ENCODE results near the gene DGKH.
"Not testable (repeated sequence)": the region's sequence is repeated elsewhere in the genome, so short reads cannot be mapped to it uniquely, and the experiment has no call there.

Gene DGKH

DNA sequence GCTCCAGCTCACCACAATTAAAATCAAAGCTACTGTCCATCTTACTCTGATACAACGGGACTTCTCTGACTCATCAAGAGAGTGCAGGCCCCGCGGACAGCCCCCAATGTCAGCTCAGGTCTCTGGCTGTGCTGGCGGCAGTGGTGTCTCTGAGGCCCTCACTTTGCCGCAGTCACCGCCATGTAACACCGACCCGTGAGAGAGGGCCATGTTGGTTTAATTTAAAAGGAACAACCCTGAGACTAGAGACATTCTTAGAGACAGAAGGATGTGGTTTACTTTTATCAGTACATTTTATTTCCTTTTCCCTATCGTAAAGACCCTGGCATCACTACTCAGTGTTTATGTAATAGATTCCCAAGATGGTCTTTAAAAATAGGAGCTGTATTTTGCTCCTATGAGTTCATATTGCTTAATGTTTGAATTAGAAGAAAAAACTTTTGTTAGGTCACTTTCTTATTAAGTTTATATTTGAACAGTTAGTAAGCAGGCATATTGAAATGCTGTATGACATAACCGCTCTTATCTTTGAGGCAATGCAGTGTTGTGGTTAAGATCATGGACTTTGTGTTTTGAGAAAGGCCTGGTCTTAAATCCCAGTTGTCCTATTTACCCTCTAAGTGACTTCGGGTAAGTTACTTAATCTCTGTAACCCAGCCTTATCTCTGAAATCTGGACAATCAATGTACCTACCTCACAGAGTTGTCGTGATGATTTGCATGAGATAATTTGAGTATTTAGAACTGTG is 23.4 kb downstream of the DGKH start:
- DNase-seq, result no peak

DNA sequence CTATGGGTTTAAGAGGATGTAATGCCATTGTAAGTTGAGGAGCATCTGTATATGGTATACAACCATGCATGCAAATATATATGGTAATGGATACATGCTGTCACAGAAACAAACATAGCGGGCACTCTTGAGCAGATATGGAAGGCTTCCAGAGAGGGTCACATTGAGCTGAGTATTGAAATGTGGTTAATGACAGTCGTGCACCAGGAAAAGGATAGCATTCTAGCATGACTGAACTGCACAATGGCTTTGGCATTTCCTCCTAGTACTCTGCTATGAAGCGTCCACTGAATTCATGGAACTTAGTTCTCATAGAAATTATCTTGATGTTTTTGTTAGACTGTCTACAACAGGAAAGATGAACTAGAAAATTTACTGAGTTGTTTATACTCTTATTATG is 25.2 kb downstream of the DGKH start:
- no peak for DNase-seq

DNA sequence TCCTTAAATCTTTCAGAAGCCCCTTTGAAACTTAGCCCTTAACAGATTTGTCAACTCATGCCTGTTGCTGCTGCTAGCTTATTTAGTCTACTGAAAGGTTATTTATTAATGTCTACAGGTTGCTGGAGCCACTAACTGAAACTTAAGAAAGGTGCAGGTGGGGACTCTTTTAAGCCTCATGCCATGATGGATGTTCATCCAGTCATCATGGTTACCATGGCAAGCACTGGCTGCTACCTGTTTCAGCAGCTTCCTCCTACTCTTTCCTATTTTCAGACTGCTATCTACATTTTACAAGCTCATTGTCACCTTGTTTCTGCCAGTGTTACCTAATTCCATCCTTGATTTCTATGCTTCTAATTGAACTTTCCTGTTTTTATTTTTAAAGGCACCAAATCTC is 27.1 kb downstream of the DGKH start:
- DNase-seq, result no peak

DNA sequence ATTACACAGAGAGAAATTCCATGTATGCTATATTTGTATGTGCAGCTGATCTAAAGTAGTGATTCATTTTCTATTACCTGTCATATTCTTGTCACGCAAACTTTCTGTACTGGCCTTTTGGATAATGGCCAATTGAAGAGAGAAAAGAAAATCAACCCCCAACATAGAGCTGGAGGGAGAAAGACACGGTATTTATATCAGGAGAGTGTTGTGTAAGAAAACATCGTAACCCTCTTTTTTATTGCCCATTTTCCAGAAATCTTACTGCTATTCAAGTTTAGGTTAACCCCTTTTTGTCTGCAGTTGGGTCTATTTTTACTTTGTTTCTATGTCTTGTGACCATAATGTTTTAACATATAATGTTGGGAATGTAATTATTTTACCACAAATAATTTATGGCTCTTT is 27.9 kb downstream of the DGKH start:
- DNase-seq, result no peak

DNA sequence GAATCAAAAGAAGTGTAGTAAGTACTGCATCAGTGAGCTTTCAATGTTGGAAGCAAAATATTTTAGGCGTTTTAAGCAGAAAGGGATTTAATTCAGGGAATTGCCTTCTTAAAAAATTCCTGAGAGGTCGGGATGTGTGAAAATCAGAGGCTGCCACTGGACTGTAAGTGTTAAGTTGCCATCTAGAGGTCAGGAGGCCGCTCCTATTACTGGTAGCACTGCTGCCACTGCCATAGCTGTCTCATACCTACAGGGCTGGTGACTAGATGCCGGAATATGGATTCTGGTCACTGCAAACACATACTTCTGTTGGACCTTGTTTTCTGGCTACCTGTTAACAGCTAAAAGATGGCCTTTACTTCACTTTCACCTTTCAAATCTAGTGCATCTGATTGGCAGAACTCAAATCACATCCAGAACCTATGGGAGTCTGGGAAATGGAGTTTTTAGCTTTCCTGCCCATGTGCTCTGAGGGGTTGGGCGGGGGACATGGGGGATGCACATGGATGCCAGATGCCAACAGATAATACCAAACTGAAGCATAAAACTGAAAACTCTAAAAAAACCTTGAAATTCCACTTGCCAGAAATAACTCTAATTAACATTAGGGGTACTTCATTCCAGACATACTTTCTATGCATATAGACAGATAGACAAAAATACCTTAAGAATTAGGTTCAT is 29.8 kb downstream of the DGKH start:
- no peak for DNase-seq

DNA sequence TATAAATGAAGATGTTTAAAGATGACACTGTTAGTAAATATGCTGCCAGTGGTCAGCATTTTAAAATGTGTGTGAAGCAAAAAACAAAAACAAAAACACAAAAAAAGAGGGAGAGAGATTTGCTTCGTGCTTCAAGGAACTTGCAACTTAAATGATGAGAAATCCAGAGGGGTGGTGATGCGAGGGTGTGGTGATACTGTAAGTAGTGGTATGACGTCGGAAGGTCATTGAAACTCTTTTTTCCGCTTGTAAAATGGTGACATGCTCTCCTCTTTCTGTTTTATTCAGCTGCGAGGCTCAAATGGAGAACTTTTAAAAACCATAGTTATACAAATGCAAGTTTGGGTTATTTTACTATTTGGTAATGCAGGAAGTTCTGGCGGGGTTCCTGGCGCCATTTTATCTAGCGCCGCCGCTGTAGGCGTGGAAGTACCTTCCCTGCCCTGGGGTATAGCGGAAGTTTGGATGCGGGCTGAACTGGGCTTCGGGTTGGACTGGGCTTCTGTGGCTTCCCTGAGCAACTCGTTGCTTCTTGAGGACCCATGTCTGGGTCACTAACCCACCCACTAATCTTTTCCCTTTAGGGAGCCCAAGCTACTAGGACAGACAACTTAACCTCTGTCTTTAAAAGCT is 34.8 kb downstream of the DGKH start:
- no peak for DNase-seq

GRCh38 chr13:42084722-42085121 is 36.3 kb downstream of the DGKH start:
- DNase-seq, result no peak

GRCh38 chr13:42086582-42086981 is 38.1 kb downstream of the DGKH start:
- no peak for DNase-seq

DNA sequence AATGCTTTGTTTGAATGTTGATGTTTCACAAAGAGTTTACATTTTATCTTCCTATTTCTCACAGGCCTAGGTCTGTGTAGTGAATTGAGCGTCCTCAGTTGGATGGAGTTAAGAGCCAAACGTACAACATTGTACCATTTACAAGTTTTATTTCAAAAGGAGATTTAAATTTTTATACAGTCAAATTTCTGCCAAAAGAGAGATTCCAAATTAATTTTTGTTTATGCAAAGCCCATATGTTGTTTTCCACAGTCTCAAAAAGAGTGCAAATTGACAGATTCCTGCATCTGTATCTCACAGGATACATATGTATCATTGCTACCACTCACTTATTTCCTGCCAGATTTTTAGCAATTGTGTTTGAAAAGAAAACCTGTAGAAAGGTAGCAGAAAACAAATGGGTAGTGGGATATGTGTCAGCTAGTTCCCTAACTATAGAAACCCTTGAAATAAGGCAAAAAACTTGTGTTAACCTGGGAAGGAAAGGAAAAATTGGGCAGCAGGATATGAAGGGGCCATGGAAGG is 46.1 kb downstream of the DGKH start:
- DNase-seq, result no peak

GRCh38 chr13:42096222-42096621 is 47.8 kb downstream of the DGKH start:
- not testable (repeated sequence) for DNase-seq

DNA sequence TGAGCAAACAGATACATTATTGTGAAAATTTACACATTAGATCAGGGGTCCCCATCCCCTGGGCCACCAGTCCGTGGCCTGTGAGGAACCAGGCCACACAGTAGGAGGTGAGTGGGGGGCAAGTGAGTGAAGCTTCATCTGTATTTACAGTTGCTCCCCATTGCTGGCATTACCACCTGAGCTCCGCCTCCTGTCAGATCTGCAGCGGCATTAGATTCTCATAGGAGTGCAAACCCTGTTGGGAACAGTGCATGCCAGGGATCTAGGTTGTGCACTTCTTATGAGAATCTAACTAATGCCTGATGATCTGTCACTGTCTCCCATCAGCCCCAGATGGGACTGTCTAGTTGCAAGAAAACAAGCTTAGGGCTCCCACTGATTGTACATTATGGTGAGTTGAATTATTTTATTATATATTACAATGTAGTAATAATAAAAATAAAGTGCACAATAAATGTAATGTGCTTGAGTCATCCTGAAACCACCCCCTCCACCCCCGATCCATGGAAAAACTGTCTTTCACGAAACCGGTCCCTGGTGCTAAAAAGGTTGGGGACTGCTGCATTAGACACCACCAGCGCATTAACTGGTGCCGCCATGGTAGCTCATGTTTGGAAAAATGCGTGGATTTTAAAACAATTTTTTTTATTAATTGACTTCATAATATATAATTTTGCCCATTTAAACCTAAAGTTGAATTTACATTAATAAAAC is 51.7 kb downstream of the DGKH start:
- DNase-seq, result no peak

DNA sequence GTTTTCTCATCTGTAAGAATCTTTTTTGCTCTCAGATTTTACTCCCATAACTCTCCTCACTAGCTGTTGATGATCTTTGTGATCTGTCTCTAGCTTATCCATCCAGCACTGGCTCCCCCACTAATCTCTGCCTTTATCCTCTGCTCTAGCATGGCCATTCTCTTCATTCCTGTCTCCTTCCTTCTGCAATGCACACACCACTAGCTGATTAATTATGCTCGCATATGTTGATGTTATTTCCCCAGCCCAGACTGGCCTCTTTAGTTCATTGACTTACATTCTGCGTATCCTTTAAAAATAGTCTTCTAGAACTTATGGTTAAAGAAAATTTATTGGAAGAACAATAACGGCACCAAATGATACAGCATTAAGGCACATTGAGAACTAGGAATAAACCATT is 52.5 kb downstream of the DGKH start:
- no peak for DNase-seq

- DNase-seq, result no peak
These were observed 53.6 kb downstream of the DGKH start for GRCh38 chr13:42101821-42102585.

DNA sequence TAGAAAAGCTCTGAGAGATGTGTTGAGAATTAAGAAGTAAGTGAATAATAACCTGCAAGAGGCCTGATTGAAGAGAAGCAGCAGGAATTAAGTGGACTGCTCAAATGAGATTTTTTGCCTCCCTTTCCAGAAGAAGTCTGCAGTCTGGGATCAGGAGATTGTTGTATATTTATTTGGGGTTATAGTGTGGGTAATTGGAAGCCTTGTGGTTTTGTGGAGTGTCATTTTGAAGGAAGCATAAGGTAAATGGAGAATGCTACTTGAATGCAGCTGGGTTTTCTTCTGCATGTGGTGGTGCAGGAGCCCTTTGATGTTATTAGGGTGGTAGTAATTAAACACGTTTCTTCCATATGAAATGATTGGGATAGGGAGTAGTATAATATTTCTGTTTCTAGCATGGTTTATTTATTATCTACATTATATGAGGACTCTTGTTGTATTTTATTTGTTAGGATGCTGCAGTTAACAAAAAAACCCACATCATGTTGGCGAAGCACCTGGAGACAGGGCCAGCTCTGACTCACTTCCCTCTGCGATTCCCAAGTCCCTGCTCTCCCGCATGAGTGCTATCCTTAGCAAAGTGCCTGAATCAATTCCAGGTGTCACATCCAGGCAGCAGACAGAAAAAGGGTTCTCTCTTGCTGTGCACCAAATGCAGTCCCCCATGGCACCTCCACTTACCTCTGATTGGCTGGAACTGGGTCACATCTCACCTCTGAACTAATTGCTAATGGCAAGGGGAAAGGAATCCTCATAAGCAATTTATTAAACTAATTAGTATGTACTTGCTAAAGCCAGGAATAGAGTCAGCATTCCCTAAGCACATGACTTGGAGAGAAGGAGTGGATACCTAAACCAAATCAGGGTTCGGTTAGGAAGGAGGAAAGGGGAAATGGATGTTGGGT is 54.8 kb downstream of the DGKH start:
- DNase-seq, result no peak

GRCh38 chr13:42106998-42107397 is 58.5 kb downstream of the DGKH start:
- DNase-seq, result no peak

- DNase-seq, result no peak
These were observed 59.0 kb downstream of the DGKH start for GRCh38 chr13:42107421-42107820.

- DNase-seq, result no peak
These were observed 59.8 kb downstream of the DGKH start for GRCh38 chr13:42108217-42108616.

DNA sequence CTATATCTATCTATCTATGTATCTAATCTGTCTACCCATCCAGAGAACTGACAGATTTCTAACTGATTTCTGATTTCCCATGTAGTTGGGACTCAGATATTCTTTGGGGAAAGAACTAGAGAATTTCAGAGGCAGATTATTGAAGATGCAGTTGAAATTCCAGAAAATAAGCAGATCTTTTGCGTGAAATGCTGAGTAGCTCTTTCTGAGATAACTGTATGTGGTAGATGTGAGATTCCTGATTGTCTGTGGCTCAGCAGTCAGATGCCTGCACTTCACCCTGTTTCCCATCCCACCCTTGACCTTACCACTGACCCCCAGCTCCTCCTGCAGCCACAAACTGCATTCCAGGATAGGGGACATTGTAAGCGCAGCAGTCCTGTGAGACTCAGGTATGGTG is 61.5 kb downstream of the DGKH start:
- no peak for DNase-seq

DNA sequence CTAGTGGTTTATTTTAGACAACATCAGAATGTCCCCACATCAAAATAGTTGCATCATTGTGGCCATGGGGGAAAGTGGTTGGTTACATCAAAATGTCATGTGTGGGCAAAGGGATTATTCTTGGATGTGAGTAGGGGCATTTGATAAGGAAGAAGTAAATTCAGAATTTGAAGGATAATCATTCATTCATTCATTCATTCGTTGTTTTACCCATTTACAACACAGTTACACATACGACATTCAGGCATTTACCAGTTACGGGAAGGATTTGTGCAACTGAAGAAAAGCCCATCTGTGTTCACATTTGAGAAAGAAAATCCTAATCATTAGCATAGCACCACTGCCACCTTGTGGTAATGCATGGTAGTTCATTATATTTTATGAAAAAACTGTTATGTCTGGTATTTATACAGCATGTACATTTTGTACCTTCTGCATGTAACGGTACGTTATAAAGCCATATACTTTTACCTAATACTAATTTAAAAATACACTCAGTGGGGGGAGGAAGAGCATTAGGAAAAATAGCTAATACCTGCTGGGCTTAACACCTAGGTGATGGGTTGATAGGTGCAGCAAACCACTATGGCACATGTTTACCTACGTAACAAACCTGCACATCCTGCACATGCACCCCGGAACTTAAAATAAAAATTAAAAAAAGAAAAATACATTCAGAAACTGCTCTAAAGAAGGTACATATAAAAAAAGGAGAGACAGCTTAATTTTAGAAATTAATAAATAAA is 62.1 kb downstream of the DGKH start:
- peak in 1 of 4 experiments; percentile 16 for DNase-seq

- DNase-seq, result no peak
These were observed 64.4 kb downstream of the DGKH start for GRCh38 chr13:42112864-42113263.

DNA sequence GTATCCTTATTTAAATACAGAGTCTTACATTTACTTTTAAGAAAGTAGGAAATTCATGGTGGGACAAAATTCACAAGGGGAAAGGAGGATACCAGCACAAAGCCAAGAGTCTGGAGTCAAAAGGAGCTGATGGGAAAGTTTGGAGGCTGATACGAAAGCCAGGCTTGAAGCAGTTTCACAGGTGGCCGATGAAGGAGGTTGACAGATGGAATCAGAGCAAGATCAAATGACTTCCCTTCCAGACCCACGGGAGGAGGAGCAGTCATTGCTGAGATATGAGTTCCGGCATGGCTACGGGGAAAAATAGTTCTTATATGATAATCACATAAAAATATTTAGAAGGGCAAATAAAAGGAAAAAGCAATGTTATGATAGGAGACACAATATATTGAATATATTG is 65.0 kb downstream of the DGKH start:
- DNase-seq, result no peak

All from activated CD4-positive, CD25-positive, alpha-beta regulatory T cell (primary cell).